GM12878 (cell line): ENCODE measurements around the gene SPON2. TPM values are rescaled to one million over a fixed set of nuclear protein-coding genes. Genes with fewer than 3 reads are reported as not detected.

Experiments
- ATAC-seq: fragments of 200-7000 bp; cut with Tn5 transposase; 3 replicates; pipeline ENCODE4 v1.9.1; 2020; ENCODE audit warnings: mild to moderate bottlenecking, moderate library complexity
- BruUV-seq: library from RNA; stranded (reverse); fragments of 400-500 nt; replicated peaks from 2 replicates; lab custom pipeline; 2021; lab: Mats Ljungman, UMichigan
- CTCF ChIA-PET: fragments of 300-600 bp; sonication (Branson Sonifier 250); formaldehyde crosslinking; extraction: SDS; loops from one replicate; lab custom pipeline; 2021; ENCODE audit warnings: inconsistent platforms; lab: Yijun Ruan, JAX
- POLR2A ChIA-PET: fragments of 350-600 bp; formaldehyde crosslinking; extraction: SDS; loops from one replicate; lab custom pipeline; 2021; ENCODE audit warnings: inconsistent platforms; lab: Charles Lee
- RAD21 ChIA-PET: fragments of 300-600 bp; sonication (Branson Sonifier 250); formaldehyde crosslinking; loops from one replicate; lab custom pipeline; 2023; ENCODE audit warnings: antibody characterized with exemption; ENCODE audit not compliant: unreplicated experiment; lab: Charles Lee
- SMC1A ChIA-PET: fragments of 300-600 bp; sonication (Branson Sonifier 250); formaldehyde crosslinking; loops from one replicate; lab custom pipeline; 2023; ENCODE audit not compliant: unreplicated experiment, uncharacterized antibody; lab: Charles Lee
- DNase-seq: peaks from one replicate; pipeline ENCODE4 v3.0.0-alpha.2; 2011; ENCODE audit warnings: low read depth, low spot score
- FAIRE-seq: peaks from 3 replicates; lab custom pipeline; 2011; peaks lifted over from hg19 to GRCh38; lab: Jason Lieb, UNC
- H2AFZ ChIP-seq: 2 replicates; pipeline ENCODE4 v1.6.0; 2011; ENCODE audit warnings: low read depth, low read length, control low read depth; ENCODE audit not compliant: control insufficient read depth
- H3K27ac ChIP-seq: 2 replicates; pipeline ENCODE4 v1.5.1; 2011; ENCODE audit warnings: control low read depth; ENCODE audit not compliant: control insufficient read depth, insufficient read depth
- H3K27me3 ChIP-seq, 2 experiments: replicated peaks in 1 of 2; 2 replicates each; pipeline versions ENCODE4 v1.6.0 to v1.6.1; 2011; ENCODE audit warnings: low read length in 1 of 2; ENCODE audit not compliant: control insufficient read depth in 2 of 2, insufficient read depth in 2 of 2
- H3K36me3 ChIP-seq, 2 experiments: 2 replicates each; pipeline ENCODE4 v1.5.1; 2011; ENCODE audit warnings: low read length in 1 of 2; ENCODE audit not compliant: control insufficient read depth in 2 of 2, insufficient read depth in 2 of 2
- H3K4me1 ChIP-seq: 2 replicates; pipeline ENCODE4 v1.6.1; 2011; ENCODE audit warnings: mild to moderate bottlenecking, low read length, moderate library complexity, mixed read lengths; ENCODE audit not compliant: control insufficient read depth, insufficient read depth
- H3K4me2 ChIP-seq: 2 replicates; pipeline ENCODE4 v1.6.0; 2011; ENCODE audit warnings: control low read depth; ENCODE audit not compliant: control insufficient read depth, insufficient read depth
- H3K4me3 ChIP-seq: fragments of 200-600 bp; sonication (generic); 2 replicates; pipeline ENCODE4 v1.5.1; 2016
- H3K79me2 ChIP-seq: 2 replicates; pipeline ENCODE4 v1.6.0; 2011; ENCODE audit warnings: low read length; ENCODE audit not compliant: control insufficient read depth, insufficient read depth
- H3K9ac ChIP-seq: 2 replicates; pipeline ENCODE4 v1.8.0; 2011; ENCODE audit warnings: low read length, control low read depth, mixed read lengths; ENCODE audit not compliant: control insufficient read depth, insufficient read depth
- H3K9me3 ChIP-seq: replicated peaks from 3 replicates; pipeline ENCODE4 v1.5.1; 2011; ENCODE audit warnings: mild to moderate bottlenecking, low read length; ENCODE audit not compliant: control insufficient read depth, insufficient read depth
- H4K20me1 ChIP-seq: 2 replicates; pipeline ENCODE4 v1.6.0; 2011; ENCODE audit not compliant: control insufficient read depth, insufficient read depth
- BACH1 ChIP-seq: fragments of 450-650 bp; IDR thresholded peaks from 2 replicates; pipeline ENCODE4 v1.6.1; 2017; ENCODE audit warnings: mild to moderate bottlenecking, borderline replicate concordance
- CREB1 ChIP-seq: IDR thresholded peaks from 2 replicates; pipeline ENCODE4 v1.6.1; 2012; ENCODE audit warnings: low read depth, mild to moderate bottlenecking, inconsistent platforms
- PAX8 ChIP-seq: fragments of 450-650 bp; IDR thresholded peaks from 2 replicates; pipeline ENCODE4 v1.6.1; 2017; ENCODE audit warnings: mild to moderate bottlenecking, moderate library complexity
- PBX3 ChIP-seq: IDR thresholded peaks from 2 replicates; pipeline ENCODE4 v1.6.1; 2011; ENCODE audit warnings: mild to moderate bottlenecking, low read depth, low read length, moderate library complexity; ENCODE audit not compliant: insufficient replicate concordance
- RB1 ChIP-seq: fragments of 450-650 bp; formaldehyde crosslinking; IDR thresholded peaks from 2 replicates; pipeline ENCODE4 v1.6.1; 2017; ENCODE audit warnings: mild to moderate bottlenecking, borderline replicate concordance
- RBBP5 ChIP-seq: fragments of 200-600 bp; sonication (generic); conservative IDR thresholded peaks from 2 replicates; pipeline ENCODE4 v1.6.1; 2016
- RCOR1 ChIP-seq: conservative IDR thresholded peaks from 2 replicates; pipeline ENCODE4 v1.6.1; 2012; ENCODE audit warnings: low read depth, low read length, improper control_type of control experiment
- SIN3A ChIP-seq: IDR thresholded peaks from 2 replicates; pipeline ENCODE4 v1.6.1; 2012; ENCODE audit warnings: low read depth, low read length, improper control_type of control experiment
- SMARCA5 ChIP-seq: fragments of 450-650 bp; IDR thresholded peaks from 2 replicates; pipeline ENCODE4 v1.6.1; 2017; ENCODE audit warnings: mild to moderate bottlenecking
- STAT3 ChIP-seq: IDR thresholded peaks from 2 replicates; pipeline ENCODE4 v1.6.1; 2011; ENCODE audit warnings: low read depth, low read length, improper control_type of control experiment
- SUPT20H ChIP-seq: IDR thresholded peaks from 2 replicates; pipeline ENCODE4 v1.6.1; 2011; ENCODE audit warnings: low read depth, mild to moderate bottlenecking, low read length, moderate library complexity, borderline replicate concordance; ENCODE audit not compliant: control insufficient read depth
- TBL1XR1 ChIP-seq: IDR thresholded peaks from 2 replicates; pipeline ENCODE4 v1.6.1; 2012; ENCODE audit warnings: low read depth, low read length, improper control_type of control experiment
- TCF7 ChIP-seq: IDR thresholded peaks from 2 replicates; pipeline ENCODE4 v1.6.1; 2014; ENCODE audit warnings: antibody characterized with exemption, borderline replicate concordance
- ZNF207 ChIP-seq: fragments of 450-650 bp; IDR thresholded peaks from 2 replicates; pipeline ENCODE4 v1.6.1; 2014; ENCODE audit warnings: antibody characterized with exemption, mild to moderate bottlenecking, borderline replicate concordance
- ZNF217 ChIP-seq: fragments of 450-650 bp; IDR thresholded peaks from 2 replicates; pipeline ENCODE4 v1.6.1; 2017; ENCODE audit warnings: antibody characterized with exemption, mild to moderate bottlenecking
- ZNF384 ChIP-seq: IDR thresholded peaks from 2 replicates; pipeline ENCODE4 v1.6.1; 2012; ENCODE audit warnings: low read depth, mild to moderate bottlenecking, low read length, improper control_type of control experiment, borderline replicate concordance
- ZNF622 ChIP-seq: fragments of 450-650 bp; IDR thresholded peaks from 2 replicates; pipeline ENCODE4 v1.6.1; 2017; ENCODE audit warnings: mild to moderate bottlenecking, inconsistent platforms
- WGBS: methylation state at CpG from one replicate; pipeline ENCODE4 v1.1.6; 2016; ENCODE audit warnings: low lambda C conversion rate; ENCODE audit not compliant: insufficient replicate concordance, insufficient coverage; ENCODE audit errors: missing lambda C conversion rate; 5-methylcytosine and 5-hydroxymethylcytosine counted together
- in situ Hi-C: fragments of 300-500 bp; cut with MboI; formaldehyde crosslinking; loops from 9 replicates; pipeline ENCODE4 v1.14.3; 2018; ENCODE audit warnings: mixed read lengths
- intact Hi-C: fragments of 100-400 bp; cut with micrococcal nuclease; formaldehyde crosslinking; loops from one replicate; pipeline ENCODE4 v1.14.2; 2022; ENCODE audit not compliant: unreplicated experiment
- polyA plus RNA-seq, 11 experiments: library from polyadenylated mRNA; depleted of rRNA in 4 of 11; unstranded in 6 of 11; stranded (reverse) in 5 of 11; fragments of >200 nt; fragmentation: Nextera tagmentation in 4 of 11; fragmentation: Illumina TruSeq in 1 of 11; extraction: Ambion mirVana in 4 of 11; extraction: Trizol in 1 of 11; gene quantifications; 1 replicate in 1 of 11; 2 replicates in 10 of 11; pipeline versions ENCODE4 v1.2.1 to v1.2.3, GENCODE V29; 2011 to 2016; ENCODE audit warnings: inconsistent platforms in 2 of 11, missing spikeins in 2 of 11, low read depth in 1 of 11
- total RNA-seq, 4 experiments: library from RNA; depleted of rRNA in 3 of 4; stranded (reverse); fragments of >200 nt in 3 of 4; fragmentation: Illumina TruSeq in 1 of 4; extraction: Trizol in 1 of 4; gene quantifications; 2 replicates each; pipeline versions ENCODE4 v1.2.1 to v1.2.3, GENCODE V29; 2013 to 2021
- TF ChIP-seq, protein P1 (sequence below): fragments of 450-650 bp; formaldehyde crosslinking; IDR thresholded peaks from 2 replicates; pipeline ENCODE4 v1.5.0; 2022; ENCODE audit warnings: mild to moderate bottlenecking, missing genetic modification characterization
- TF ChIP-seq, protein P2 (sequence below): IDR thresholded peaks from 2 replicates; pipeline ENCODE4 v1.6.1; 2012; ENCODE audit warnings: low read depth, low read length, improper control_type of control experiment

SPON2 gene
- total and polyA plus RNA-seq, 10 of the 15 experiments (the other 5 are each of a cell fraction or from before 2014, with no cell fraction given): 1.1 to 11.2 (median 7.3) TPM

GRCh38 chr4:1199556-1200331, 27.4 kb upstream of the SPON2 start:
- ATAC-seq: no peak
- no peak for FAIRE-seq
- Histone ChIP-seq H3K9ac (peak overlapping the region; percentile 63; the same call in 1 of the 2 replicates), H3K4me3 (peak overlapping the region; percentile 75), H3K4me1 (peaks cover 38% of the 10 kb centered on the region), H3K27ac (peak overlapping the region; percentile 77; the same call in 1 of the 2 replicates), H3K9me3 (peaks cover 2% of the 10 kb centered on the region; the same call in 1 of the 3 replicates), H3K79me2 (peaks cover 19% of the 10 kb centered on the region), H3K36me3 (no peaks in the 10 kb centered on the region), H4K20me1 (no peaks in the 10 kb centered on the region), H3K4me2 (peak overlapping the region; percentile 97), H3K27me3 (no peaks in the 10 kb centered on the region), H2AFZ (no peak overlapping the region)
- intact Hi-C loops (loop anchor here (2.0 to 5.0 kb wide), 3 partner anchors 13 to 68 kb away; partner anchors contain the start of gene CTBP1), in situ Hi-C loops (no loop called here)
- ChIA-PET CTCF (interaction anchor here (0.6 to 1.6 kb wide), 3 partner anchors 8 to 497 kb away, joined by 3 to 7 read pairs (median 5); no protein-coding TSS in a partner anchor), SMC1A (interaction anchor here (0.9 to 4.9 kb wide), 4 partner anchors 16 to 68 kb away, joined by 3 to 33 read pairs (median 4); no protein-coding TSS in a partner anchor), RAD21 (interaction anchor here (0.6 to 1.4 kb wide), 6 partner anchors 16 to 146 kb away, joined by 3 to 7 read pairs (median 4); no protein-coding TSS in a partner anchor), POLR2A (interaction anchor here (0.6 to 4.4 kb wide), 3 partner anchors 12 to 275 kb away, joined by 6 to 26 read pairs (median 8); no protein-coding TSS in a partner anchor)
- WGBS: 81% methylated on average over 27 of the region's 27 CpGs
- BruUV-seq: no TSS peak
- no peak for DNase-seq
- TF ChIP-seq SIN3A: no peak
- TF ChIP-seq ZNF384: no peak
- no peak for TF ChIP-seq SMARCA5
- TF ChIP-seq, protein P1, sequence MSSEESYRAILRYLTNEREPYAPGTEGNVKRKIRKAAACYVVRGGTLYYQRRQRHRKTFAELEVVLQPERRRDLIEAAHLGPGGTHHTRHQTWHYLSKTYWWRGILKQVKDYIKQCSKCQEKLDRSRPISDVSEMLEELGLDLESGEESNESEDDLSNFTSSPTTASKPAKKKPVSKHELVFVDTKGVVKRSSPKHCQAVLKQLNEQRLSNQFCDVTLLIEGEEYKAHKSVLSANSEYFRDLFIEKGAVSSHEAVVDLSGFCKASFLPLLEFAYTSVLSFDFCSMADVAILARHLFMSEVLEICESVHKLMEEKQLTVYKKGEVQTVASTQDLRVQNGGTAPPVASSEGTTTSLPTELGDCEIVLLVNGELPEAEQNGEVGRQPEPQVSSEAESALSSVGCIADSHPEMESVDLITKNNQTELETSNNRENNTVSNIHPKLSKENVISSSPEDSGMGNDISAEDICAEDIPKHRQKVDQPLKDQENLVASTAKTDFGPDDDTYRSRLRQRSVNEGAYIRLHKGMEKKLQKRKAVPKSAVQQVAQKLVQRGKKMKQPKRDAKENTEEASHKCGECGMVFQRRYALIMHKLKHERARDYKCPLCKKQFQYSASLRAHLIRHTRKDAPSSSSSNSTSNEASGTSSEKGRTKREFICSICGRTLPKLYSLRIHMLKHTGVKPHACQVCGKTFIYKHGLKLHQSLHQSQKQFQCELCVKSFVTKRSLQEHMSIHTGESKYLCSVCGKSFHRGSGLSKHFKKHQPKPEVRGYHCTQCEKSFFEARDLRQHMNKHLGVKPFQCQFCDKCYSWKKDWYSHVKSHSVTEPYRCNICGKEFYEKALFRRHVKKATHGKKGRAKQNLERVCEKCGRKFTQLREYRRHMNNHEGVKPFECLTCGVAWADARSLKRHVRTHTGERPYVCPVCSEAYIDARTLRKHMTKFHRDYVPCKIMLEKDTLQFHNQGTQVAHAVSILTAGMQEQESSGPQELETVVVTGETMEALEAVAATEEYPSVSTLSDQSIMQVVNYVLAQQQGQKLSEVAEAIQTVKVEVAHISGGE (CRISPR knock-in tag): no peak
- no peak for TF ChIP-seq RB1
- TF ChIP-seq RBBP5: no peak
- no peak for TF ChIP-seq RCOR1
- TF ChIP-seq PAX8: no peak
- TF ChIP-seq PBX3: no peak
- TF ChIP-seq STAT3: no peak
- TF ChIP-seq, protein P2, sequence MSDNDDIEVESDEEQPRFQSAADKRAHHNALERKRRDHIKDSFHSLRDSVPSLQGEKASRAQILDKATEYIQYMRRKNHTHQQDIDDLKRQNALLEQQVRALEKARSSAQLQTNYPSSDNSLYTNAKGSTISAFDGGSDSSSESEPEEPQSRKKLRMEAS: no peak
- TF ChIP-seq ZNF217: no peak
- TF ChIP-seq SUPT20H: no peak
- no peak for TF ChIP-seq CREB1
- TF ChIP-seq ZNF622: no peak
- no peak for TF ChIP-seq BACH1
- no peak for TF ChIP-seq TBL1XR1
- TF ChIP-seq TCF7: no peak
- no peak for TF ChIP-seq ZNF207
